Measurements from ENCODE around the gene VPS25.
A peak's percentile ranks its signal among the peaks of the same experiment; 100 is the strongest.

VPS25 gene

DNA sequence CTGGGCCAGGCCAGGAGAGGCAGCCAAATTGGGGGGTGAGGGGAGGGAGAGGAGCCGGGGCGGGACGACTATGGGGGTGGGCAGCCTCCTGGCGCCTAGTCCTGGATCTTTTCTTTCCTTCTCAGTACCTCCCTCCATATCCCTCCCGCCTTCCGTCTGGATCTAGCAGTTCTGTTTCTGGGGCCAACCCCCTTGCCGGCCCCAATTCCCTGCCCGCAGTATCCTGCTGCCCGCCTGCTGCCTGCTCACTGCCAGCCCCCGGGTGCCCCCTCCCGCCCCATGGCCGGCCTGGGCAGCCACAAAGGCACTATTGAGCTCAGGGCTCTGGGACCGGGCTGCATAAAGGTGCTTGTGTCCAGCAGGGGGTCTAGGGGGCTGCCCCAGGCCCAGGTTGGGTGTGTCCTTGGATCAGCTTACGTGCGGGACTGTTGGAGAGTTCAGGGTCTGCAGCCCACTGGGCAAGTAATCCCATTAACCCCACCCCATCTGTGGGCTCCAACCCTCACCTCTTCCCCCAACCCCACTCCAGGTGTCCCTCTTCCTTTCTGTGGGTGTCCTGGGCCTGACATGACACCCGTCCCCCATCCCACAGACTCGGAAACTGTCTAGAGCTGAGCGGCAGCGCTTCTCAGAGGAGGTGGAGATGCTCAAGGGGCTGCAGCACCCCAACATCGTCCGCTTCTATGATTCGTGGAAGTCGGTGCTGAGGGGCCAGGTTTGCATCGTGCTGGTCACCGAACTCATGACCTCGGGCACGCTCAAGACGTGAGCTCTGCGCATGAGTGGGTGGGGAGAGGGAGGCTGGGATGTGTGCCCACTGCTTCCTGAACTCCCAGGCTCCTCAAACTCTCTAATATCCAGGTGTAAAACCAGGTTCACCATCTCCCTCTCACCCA, 9.2 kb downstream of the VPS25 start:
- Mint-ChIP-seq H3K27me3 (ENCODE audit: low read depth) (peaks cover 44% of the 10 kb centered on the region), H3K27ac (no peak overlapping the region), H3K36me3 (ENCODE audit: low read depth) (peaks cover 18% of the 10 kb centered on the region)

DNA sequence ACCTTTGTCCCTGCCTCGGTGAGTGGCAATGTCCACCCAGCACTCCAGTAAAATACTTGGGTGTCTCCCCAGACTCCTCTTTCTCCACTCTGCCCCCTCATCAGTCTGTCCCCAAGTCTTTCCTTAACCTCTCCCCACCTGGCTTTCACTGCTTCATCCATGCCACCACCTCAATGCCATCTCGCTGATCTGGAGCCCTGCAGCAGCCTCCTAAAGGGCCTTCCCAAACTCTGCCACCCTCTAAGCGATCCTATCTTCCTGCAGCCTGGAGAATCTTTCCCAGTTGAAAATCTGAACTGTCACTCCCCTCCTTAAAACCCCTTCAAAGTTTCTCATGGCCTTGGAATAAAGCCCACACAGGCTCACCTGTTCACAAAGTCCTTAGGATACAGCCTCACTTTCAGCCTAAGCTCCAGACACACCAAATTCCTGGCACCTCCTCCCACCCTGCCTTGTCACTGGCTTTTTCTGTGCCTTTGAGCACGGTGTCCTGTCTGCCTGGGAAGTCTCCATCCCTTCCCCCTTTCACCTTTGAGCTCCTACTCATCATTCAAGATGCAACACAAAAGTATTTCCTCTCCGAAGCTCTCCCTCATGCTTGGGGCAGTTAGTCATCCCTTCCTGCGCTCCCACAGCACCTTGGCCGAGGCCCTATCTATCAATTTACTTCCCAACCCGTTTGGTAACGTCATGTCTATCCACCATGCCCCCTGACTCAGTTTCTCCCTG, 10.0 kb downstream of the VPS25 start:
- peaks cover 46% of the 10 kb centered on the region for H3K27me3 Mint-ChIP-seq (ENCODE audit: low read depth)
- no peak overlapping the region for H3K27ac Mint-ChIP-seq
- H3K4me3 Mint-ChIP-seq = peak overlapping the region; percentile 14 to 71 (median 28)
- TF ChIP-seq, protein P1, sequence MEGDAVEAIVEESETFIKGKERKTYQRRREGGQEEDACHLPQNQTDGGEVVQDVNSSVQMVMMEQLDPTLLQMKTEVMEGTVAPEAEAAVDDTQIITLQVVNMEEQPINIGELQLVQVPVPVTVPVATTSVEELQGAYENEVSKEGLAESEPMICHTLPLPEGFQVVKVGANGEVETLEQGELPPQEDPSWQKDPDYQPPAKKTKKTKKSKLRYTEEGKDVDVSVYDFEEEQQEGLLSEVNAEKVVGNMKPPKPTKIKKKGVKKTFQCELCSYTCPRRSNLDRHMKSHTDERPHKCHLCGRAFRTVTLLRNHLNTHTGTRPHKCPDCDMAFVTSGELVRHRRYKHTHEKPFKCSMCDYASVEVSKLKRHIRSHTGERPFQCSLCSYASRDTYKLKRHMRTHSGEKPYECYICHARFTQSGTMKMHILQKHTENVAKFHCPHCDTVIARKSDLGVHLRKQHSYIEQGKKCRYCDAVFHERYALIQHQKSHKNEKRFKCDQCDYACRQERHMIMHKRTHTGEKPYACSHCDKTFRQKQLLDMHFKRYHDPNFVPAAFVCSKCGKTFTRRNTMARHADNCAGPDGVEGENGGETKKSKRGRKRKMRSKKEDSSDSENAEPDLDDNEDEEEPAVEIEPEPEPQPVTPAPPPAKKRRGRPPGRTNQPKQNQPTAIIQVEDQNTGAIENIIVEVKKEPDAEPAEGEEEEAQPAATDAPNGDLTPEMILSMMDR (IDR thresholded peaks at IDR 0.05; ENCODE audit: unreplicated experiment in 3 of 3) = no peak
- no peaks in the 10 kb centered on the region for H3K9me3 Mint-ChIP-seq
- H3K36me3 Mint-ChIP-seq (ENCODE audit: low read depth) = peaks cover 11% of the 10 kb centered on the region
- peaks cover 15% of the 10 kb centered on the region for H3K4me1 Mint-ChIP-seq

More for the DNA sequence above, 9.2 kb downstream of the VPS25 start:
- no peaks in the 10 kb centered on the region for H3K9me3 Mint-ChIP-seq
- H3K4me3 Mint-ChIP-seq = peak overlapping the region; percentile 14 to 71 (median 28)
- TF ChIP-seq, protein P1 (IDR thresholded peaks at IDR 0.05; ENCODE audit: unreplicated experiment in 3 of 3) = no peak
- peaks cover 15% of the 10 kb centered on the region for H3K4me1 Mint-ChIP-seq

DNA sequence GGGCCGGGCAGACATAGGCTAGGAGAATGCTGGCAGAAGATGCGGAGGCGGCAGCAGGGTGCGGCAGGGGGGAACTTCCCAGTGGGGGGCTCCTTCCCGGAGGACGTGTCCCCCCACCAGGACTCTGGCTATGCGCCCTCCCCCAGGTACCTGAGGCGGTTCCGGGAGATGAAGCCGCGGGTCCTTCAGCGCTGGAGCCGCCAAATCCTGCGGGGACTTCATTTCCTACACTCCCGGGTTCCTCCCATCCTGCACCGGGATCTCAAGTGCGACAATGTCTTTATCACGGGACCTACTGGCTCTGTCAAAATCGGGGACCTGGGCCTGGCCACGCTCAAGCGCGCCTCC, 10.5 kb downstream of the VPS25 start:
- TF ChIP-seq, protein P1 (IDR thresholded peaks at IDR 0.05; ENCODE audit: unreplicated experiment in 3 of 3) = no peak
- no peaks in the 10 kb centered on the region for H3K9me3 Mint-ChIP-seq
- peaks cover 7% of the 10 kb centered on the region for H3K36me3 Mint-ChIP-seq (ENCODE audit: low read depth)
- H3K4me3 Mint-ChIP-seq = peak overlapping the region in 2 of 3 experiments; percentile 14 to 71
- peaks cover 46% of the 10 kb centered on the region for H3K27me3 Mint-ChIP-seq (ENCODE audit: low read depth)
- no peak overlapping the region for H3K27ac Mint-ChIP-seq
- H3K4me1 Mint-ChIP-seq = peaks cover 15% of the 10 kb centered on the region

DNA sequence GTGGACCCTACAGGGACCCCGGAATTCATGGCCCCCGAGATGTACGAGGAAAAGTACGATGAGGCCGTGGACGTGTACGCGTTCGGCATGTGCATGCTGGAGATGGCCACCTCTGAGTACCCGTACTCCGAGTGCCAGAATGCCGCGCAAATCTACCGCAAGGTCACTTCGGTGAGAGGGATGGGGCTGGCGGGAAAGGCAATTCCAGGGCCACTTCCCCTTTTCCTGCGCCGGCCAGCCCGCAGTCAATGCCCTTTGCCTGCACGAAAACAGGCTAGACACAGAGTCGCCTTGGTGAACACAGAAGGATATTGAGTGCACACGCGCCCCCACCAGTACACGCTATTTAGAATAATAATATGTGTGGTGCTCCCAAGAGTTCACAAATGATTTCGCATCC, 11.2 kb downstream of the VPS25 start:
- Mint-ChIP-seq H3K36me3 (ENCODE audit: low read depth) (peaks cover 4% of the 10 kb centered on the region), H3K4me1 (peaks cover 11% of the 10 kb centered on the region), H3K27ac (no peak overlapping the region)

DNA sequence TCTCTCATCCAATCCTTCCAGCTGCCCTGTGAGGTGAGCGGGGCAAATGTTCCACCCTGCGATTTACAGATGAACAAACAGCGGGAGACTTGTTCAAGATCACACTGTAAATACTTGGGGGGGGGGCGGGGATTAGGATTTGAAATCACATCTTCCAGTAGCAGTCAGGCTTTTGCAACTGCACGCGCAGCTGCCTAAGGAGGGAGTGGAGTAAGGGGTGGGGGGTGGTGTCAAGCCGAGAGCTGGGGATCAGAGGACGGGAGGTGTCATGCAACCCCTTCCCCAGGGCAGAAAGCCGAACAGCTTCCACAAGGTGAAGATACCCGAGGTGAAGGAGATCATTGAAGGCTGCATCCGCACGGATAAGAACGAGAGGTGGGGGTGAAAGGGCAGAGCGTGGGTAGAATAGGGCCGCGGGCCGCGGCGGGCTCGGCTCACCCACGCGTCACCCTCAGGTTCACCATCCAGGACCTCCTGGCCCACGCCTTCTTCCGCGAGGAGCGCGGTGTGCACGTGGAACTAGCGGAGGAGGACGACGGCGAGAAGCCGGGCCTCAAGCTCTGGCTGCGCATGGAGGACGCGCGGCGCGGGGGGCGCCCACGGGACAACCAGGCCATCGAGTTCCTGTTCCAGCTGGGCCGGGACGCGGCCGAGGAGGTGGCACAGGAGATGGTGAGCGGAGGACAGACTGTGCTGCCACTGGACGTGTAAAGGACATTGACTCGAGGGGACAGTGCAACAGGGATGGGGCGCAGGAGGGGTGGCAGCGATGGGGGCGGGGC, 11.8 kb downstream of the VPS25 start:
- H3K4me3 Mint-ChIP-seq = no peak overlapping the region
- peaks cover 3% of the 10 kb centered on the region for H3K36me3 Mint-ChIP-seq (ENCODE audit: low read depth)
- peaks cover 38% of the 10 kb centered on the region for H3K27me3 Mint-ChIP-seq (ENCODE audit: low read depth)
- TF ChIP-seq, protein P1 (IDR thresholded peaks at IDR 0.05; ENCODE audit: unreplicated experiment in 3 of 3) = no peak
- peaks cover 6% of the 10 kb centered on the region for H3K4me1 Mint-ChIP-seq
- H3K9me3 Mint-ChIP-seq = no peaks in the 10 kb centered on the region
- H3K27ac Mint-ChIP-seq = no peak overlapping the region

More for the DNA sequence above, 11.2 kb downstream of the VPS25 start:
- TF ChIP-seq, protein P1 (IDR thresholded peaks at IDR 0.05; ENCODE audit: unreplicated experiment in 3 of 3) = no peak
- Mint-ChIP-seq H3K4me3 (no peak overlapping the region), H3K27me3 (ENCODE audit: low read depth) (peaks cover 44% of the 10 kb centered on the region), H3K9me3 (no peaks in the 10 kb centered on the region)

Measured in nephron (organoid).